GM19099 (cell line): Measurements from ENCODE around the gene GLG1.

Experiments used
- POLR2A ChIP-seq: IDR thresholded peaks from 3 replicates; pipeline ENCODE4 v1.6.1; 2011; ENCODE audit warnings: low read depth; ENCODE audit not compliant: insufficient read length; ENCODE audit errors: extremely low read depth

Gene GLG1

GRCh38 chr16:74465851-74466685 lies 140.8 kb downstream of the GLG1 start:
- TF ChIP-seq POLR2A, result no peak

GRCh38 chr16:74465281-74465680 lies 141.6 kb downstream of the GLG1 start:
- TF ChIP-seq POLR2A, result no peak

- no peak for TF ChIP-seq POLR2A
Measured at GRCh38 chr16:74463888-74464287, 143.0 kb downstream of the GLG1 start.

GRCh38 chr16:74462361-74462760 lies 144.6 kb downstream of the GLG1 start:
- TF ChIP-seq POLR2A, result no peak

- TF ChIP-seq POLR2A, result no peak
Measured at GRCh38 chr16:74461826-74462225, 145.1 kb downstream of the GLG1 start.

- TF ChIP-seq POLR2A, result no peak
Measured at GRCh38 chr16:74460542-74460941, 146.4 kb downstream of the GLG1 start.

- no peak for TF ChIP-seq POLR2A
Measured at GRCh38 chr16:74456290-74456625, 150.7 kb downstream of the GLG1 start.

- no peak for TF ChIP-seq POLR2A
Measured at GRCh38 chr16:74455619-74456289, 151.2 kb downstream of the GLG1 start.

GRCh38 chr16:74455213-74455612 lies 151.7 kb downstream of the GLG1 start:
- no peak for TF ChIP-seq POLR2A

- TF ChIP-seq POLR2A, result no peak
Measured at GRCh38 chr16:74451951-74452758, 154.8 kb downstream of the GLG1 start.

- TF ChIP-seq POLR2A, result no peak
Measured at GRCh38 chr16:74450967-74451760, 155.8 kb downstream of the GLG1 start.

- TF ChIP-seq POLR2A, result no peak
Measured at GRCh38 chr16:74450236-74450635, 156.7 kb downstream of the GLG1 start.

GRCh38 chr16:74449470-74449869 lies 157.4 kb downstream of the GLG1 start:
- TF ChIP-seq POLR2A, result no peak

- no peak for TF ChIP-seq POLR2A
Measured at GRCh38 chr16:74448990-74449389, 157.9 kb downstream of the GLG1 start.

- TF ChIP-seq POLR2A, result no peak
Measured at GRCh38 chr16:74447578-74447977, 159.3 kb downstream of the GLG1 start.
